A673 (cell line): Measurements from ENCODE around the gene BEST2. TPM values are rescaled to one million over a fixed set of nuclear protein-coding genes. Genes with fewer than 3 reads are reported as not detected.
A peak's percentile ranks its signal among the peaks of the same experiment; 100 is the strongest.

ENCODE experiments used
- BruUV-seq: library from RNA; stranded (reverse); fragments of 400-500 nt; replicated peaks from 2 replicates; lab custom pipeline; 2021; lab: Mats Ljungman, UMichigan
- CTCF ChIA-PET: fragments of 300-600 bp; sonication (Branson Sonifier 250); formaldehyde crosslinking; loops from one replicate; lab custom pipeline; 2022; ENCODE audit warnings: antibody characterized with exemption; lab: Charles Lee
- POLR2A ChIA-PET: fragments of 300-600 bp; sonication (Branson Sonifier 250); formaldehyde crosslinking; loops from one replicate; lab custom pipeline; 2022; ENCODE audit warnings: antibody characterized with exemption; ENCODE audit not compliant: low non-redundant PET; lab: Charles Lee
- DNase-seq: peaks from one replicate; pipeline ENCODE4 v3.0.0-alpha.2; 2015; ENCODE audit warnings: low spot score
- H3K27ac ChIP-seq: fragments of 200-600 bp; sonication (generic); 2 replicates; pipeline ENCODE4 v1.5.1; 2016; ENCODE audit warnings: mixed run types, low read depth, mild to moderate bottlenecking, mixed read lengths, antibody characterized with exemption, low read length; ENCODE audit not compliant: poor library complexity, severe bottlenecking
- H3K27me3 ChIP-seq: fragments of 200-600 bp; sonication (generic); replicated peaks from 2 replicates; pipeline ENCODE4 v1.6.1; 2017; ENCODE audit warnings: mixed run types, low read depth, mild to moderate bottlenecking, mixed read lengths, antibody characterized with exemption, low read length; ENCODE audit not compliant: insufficient read depth, poor library complexity
- H3K36me3 ChIP-seq: fragments of 200-600 bp; sonication (generic); 2 replicates; pipeline ENCODE4 v1.6.1; 2016; ENCODE audit warnings: mixed run types, mild to moderate bottlenecking, mixed read lengths, antibody characterized with exemption, low read length; ENCODE audit not compliant: insufficient read depth, poor library complexity, severe bottlenecking
- H3K4me1 ChIP-seq: fragments of 200-600 bp; sonication (generic); 2 replicates; pipeline ENCODE4 v1.6.1; 2017; ENCODE audit warnings: mixed run types, mild to moderate bottlenecking, mixed read lengths, antibody characterized with exemption, low read length; ENCODE audit not compliant: insufficient read depth, poor library complexity, severe bottlenecking
- H3K4me3 ChIP-seq: fragments of 200-600 bp; sonication (generic); 2 replicates; pipeline ENCODE4 v1.5.1; 2016; ENCODE audit warnings: low read depth, mixed run types, mild to moderate bottlenecking, mixed read lengths, low read length; ENCODE audit not compliant: poor library complexity, severe bottlenecking
- H3K9me3 ChIP-seq: fragments of 200-600 bp; sonication (generic); 2 replicates; pipeline ENCODE4 v1.6.1; 2016; ENCODE audit warnings: mixed run types, low read depth, mild to moderate bottlenecking, mixed read lengths, antibody characterized with exemption, low read length; ENCODE audit not compliant: poor library complexity, severe bottlenecking
- CTCF ChIP-seq: fragments of 300-800, 200-600 bp; sonication (generic); conservative IDR thresholded peaks from 2 replicates; pipeline ENCODE4 v1.5.1; 2017; ENCODE audit warnings: low read depth, mild to moderate bottlenecking, antibody characterized with exemption, low read length, moderate library complexity, mixed read lengths
- EZH2 ChIP-seq: fragments of 200-600 bp; sonication (generic); IDR thresholded peaks from 2 replicates; pipeline ENCODE4 v1.6.1; 2017; ENCODE audit warnings: borderline replicate concordance, low read depth, mild to moderate bottlenecking, mixed read lengths, antibody characterized with exemption, low read length; ENCODE audit not compliant: poor library complexity, severe bottlenecking
- intact Hi-C: fragments of 100-400 bp; cut with micrococcal nuclease; formaldehyde crosslinking; loops from one replicate; pipeline ENCODE4 v1.10.0; 2022; ENCODE audit not compliant: unreplicated experiment
- total RNA-seq: library from RNA; stranded (reverse); gene quantifications from 2 replicates; pipeline ENCODE4 v1.2.3, GENCODE V29; 2021

The BEST2 gene
- total RNA-seq, 1 experiment from 2014 or later, result not detected

- peak; percentile 97 for DNase-seq
- Histone ChIP-seq H3K27ac (peak within 1 kb of the TSS; percentile 98), H3K27me3 (no peaks in the 10 kb centered on the region), H3K4me3 (peak within 1 kb of the TSS; percentile 59), H3K36me3 (no peaks in the 10 kb centered on the region), H3K9me3 (no peaks in the 10 kb centered on the region), H3K4me1 (peaks cover 39% of the 10 kb centered on the region)
- TF ChIP-seq CTCF, result no peak
- TF ChIP-seq EZH2, result no peak
- CTCF ChIA-PET, result interaction anchor here (0.6 to 3.0 kb wide), 5 partner anchors 14 to 114 kb away, joined by 3 to 29 read pairs (median 3); no protein-coding TSS in a partner anchor
- BruUV-seq, result TSS peak; percentile 65
- intact Hi-C loops, result loop anchor here (5.0 kb wide), 1 partner anchor 109 kb away; the partner anchor contains the start of gene DHPS
- POLR2A ChIA-PET, result interaction anchor here (0.6 to 1.1 kb wide), 5 partner anchors 14 to 364 kb away, joined by 3 to 6 read pairs (median 3); partner anchors contain the start of gene FARSA
Observed at GRCh38 chr19:12791345-12792050, 39.9 kb downstream of the BEST2 start, which contains the start of gene JUNB. JUNB (plus strand) TSS chr19:12791486; CDS start chr19:12791772, 286 bp downstream.

- Histone ChIP-seq H3K27me3 (no peaks in the 10 kb centered on the region), H3K4me1 (peaks cover 39% of the 10 kb centered on the region), H3K9me3 (no peaks in the 10 kb centered on the region), H3K4me3 (peak overlapping the region; percentile 59), H3K36me3 (peaks cover 4% of the 10 kb centered on the region), H3K27ac (peak overlapping the region; percentile 98)
- intact Hi-C loops, result loop anchor here (5.0 kb wide), 1 partner anchor 110 kb away; the partner anchor contains the start of gene DHPS
- POLR2A ChIA-PET, result interaction anchor here (0.8 to 1.4 kb wide), 3 partner anchors 10 to 33 kb away, joined by 3 to 4 read pairs (median 3); partner anchors contain the start of gene THSD8
- DNase-seq, result peak; percentile 86
- no TSS peak for BruUV-seq
- CTCF ChIA-PET, result interaction anchor here (0.6 to 3.0 kb wide), 6 partner anchors 13 to 114 kb away, joined by 3 to 29 read pairs (median 4); no protein-coding TSS in a partner anchor
- TF ChIP-seq CTCF (no peak), EZH2 (no peak)
Observed at GRCh38 chr19:12792051-12792852, 40.7 kb downstream of the BEST2 start.

DNA sequence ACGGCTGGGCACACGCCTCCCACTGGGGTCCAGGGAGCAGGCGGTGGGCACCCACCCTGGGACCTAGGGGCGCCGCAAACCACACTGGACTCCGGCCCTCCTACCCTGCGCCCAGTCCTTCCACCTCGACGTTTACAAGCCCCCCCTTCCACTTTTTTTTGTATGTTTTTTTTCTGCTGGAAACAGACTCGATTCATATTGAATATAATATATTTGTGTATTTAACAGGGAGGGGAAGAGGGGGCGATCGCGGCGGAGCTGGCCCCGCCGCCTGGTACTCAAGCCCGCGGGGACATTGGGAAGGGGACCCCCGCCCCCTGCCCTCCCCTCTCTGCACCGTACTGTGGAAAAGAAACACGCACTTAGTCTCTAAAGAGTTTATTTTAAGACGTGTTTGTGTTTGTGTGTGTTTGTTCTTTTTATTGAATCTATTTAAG is 41.3 kb downstream of the BEST2 start:
- H3K27me3 ChIP-seq, result no peaks in the 10 kb centered on the region
- peaks cover 4% of the 10 kb centered on the region for H3K36me3 ChIP-seq
- peaks cover 39% of the 10 kb centered on the region for H3K4me1 ChIP-seq
- DNase-seq, result no peak
- BruUV-seq, result no TSS peak
- H3K27ac ChIP-seq, result peak overlapping the region; percentile 98
- ChIA-PET POLR2A (interaction anchor here (0.7 to 1.4 kb wide), 6 partner anchors 9 to 1297 kb away, joined by 3 to 5 read pairs (median 4); partner anchors contain the start of genes GET3 and THSD8), CTCF (interaction anchor here (0.9 to 3.0 kb wide), 3 partner anchors 14 to 35 kb away, joined by 3 to 29 read pairs (median 8); no protein-coding TSS in a partner anchor)
- H3K9me3 ChIP-seq, result no peaks in the 10 kb centered on the region
- no peak for TF ChIP-seq EZH2
- no peak for TF ChIP-seq CTCF
- H3K4me3 ChIP-seq, result peak overlapping the region; percentile 59
- intact Hi-C loops, result loop anchor here (5.0 kb wide), 1 partner anchor 111 kb away; the partner anchor contains the start of gene DHPS
